Measurements from ENCODE around the gene LRRC40.
"Not testable (repeated sequence)": the region's sequence is repeated elsewhere in the genome, so short reads cannot be mapped to it uniquely, and the experiment has no call there.

Gene LRRC40

GRCh38 chr1:70200065-70200464 lies 5.3 kb downstream of the LRRC40 start:
- no peak for DNase-seq

DNA sequence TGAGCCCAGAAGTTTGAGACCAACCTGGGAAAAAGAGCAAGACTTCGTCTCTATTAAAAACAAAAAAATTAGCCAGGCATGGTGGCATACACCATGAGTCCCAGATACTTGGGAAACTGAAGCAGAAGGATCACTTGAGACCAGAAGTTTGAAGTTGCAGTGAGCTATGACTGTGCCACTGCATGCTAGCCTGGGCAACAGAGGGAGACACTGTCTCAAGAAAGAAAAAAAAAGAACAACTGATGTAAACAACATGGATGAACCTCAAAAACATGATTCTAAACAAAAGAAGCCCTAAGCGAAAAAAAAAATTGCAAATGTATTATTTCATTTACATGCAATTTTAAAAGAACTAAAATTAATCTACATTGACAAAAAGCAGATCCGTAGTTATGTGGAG lies 9.0 kb downstream of the LRRC40 start:
- DNase-seq, result no peak

DNA sequence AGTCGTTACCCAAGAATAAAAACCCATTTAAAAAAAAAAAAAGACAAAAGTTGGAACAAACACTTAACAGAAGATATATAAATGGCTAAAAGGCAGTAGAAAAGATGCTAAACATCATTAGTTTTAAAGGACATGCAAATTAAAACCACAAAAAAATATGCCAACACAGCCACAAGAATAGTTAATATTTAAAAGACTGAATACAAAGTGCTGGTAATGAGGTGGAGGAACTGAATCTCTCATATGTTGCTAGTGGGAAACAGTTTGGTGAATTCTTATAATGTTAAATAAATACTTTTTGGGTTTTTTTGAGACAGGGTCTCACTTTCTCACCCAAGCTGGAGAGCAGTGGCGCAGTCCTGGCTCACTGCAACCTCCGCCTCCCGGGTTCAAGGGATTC lies 10.0 kb downstream of the LRRC40 start:
- no peak for DNase-seq

DNA sequence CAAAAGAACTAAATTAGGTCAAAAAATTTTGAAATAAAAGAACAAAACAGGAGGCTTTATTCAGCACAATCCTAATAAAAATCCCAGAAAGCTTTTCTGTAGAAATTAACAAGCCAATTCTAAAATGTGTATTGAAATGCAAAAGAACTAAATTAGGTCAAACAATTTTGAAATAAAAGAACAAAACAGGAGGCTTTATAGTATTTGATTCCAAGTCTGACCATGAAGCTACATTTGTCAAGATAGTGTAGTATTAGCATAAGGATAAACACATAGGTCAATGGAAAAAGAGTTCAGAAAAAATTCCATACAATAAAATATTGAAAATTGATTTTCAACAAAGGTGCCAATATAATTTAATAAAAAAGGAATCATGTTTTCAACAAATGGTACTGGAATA lies 10.8 kb downstream of the LRRC40 start:
- no peak for DNase-seq

- DNase-seq, result not testable (repeated sequence)
Measured at GRCh38 chr1:70192446-70192845, 12.9 kb downstream of the LRRC40 start.

GRCh38 chr1:70190180-70190579 lies 15.2 kb downstream of the LRRC40 start:
- DNase-seq, result no peak

DNA sequence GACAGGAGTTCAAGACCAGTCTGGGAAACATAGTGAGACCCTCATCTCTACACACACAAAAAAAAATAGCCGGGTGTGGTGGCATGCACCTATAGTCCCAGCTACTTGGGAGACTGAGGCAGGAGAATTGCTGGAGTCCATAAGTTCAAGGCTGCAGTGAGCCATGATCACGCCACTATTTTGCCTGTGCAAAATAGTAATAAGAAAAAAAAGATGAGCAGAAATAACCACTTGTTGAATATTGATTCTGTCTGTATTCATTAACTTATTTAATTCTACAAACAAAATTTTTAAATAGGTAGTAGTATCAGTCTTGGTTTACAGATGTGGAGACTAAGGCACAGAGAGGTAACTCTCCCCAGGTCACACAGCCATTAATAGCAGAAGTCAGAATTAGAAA lies 16.9 kb downstream of the LRRC40 start:
- no peak for DNase-seq

DNA sequence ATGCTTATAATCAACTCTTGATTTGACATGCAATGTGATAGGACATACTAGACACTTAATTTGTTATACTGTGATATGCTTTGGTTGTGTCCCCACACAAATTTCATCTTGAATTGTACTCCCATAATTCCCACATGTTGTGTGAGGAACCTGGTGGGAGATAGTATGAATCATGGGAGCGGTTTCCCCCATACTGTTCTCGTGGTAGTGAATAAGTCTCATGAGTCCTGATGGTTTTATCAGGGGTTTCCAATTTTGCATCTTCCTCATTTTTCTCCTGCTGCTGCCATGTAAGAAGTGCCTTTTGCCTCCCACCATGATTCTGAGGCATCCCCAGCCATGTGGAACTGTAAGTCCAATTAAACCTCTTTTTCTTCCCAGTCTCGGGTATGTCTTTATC lies 20.2 kb downstream of the LRRC40 start:
- DNase-seq, result not testable (repeated sequence)

DNA sequence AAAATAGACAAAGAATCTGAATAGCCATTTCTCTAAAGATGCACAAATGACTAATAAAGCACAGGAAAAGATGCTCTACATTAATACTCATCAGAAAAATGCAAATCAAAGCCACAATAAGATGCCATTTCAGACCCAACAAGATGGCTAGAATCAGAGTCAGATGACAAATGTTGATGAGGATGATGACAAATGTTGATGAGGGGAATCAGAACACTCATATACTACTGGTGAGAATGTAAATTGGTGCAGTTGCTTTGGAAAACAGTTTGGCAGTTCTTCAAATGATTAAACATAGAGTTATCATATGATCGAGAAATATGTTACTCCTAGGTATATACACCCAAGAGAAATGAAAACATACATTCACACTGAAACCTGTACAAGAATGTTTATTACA lies 33.9 kb downstream of the LRRC40 start:
- DNase-seq, result no peak

DNA sequence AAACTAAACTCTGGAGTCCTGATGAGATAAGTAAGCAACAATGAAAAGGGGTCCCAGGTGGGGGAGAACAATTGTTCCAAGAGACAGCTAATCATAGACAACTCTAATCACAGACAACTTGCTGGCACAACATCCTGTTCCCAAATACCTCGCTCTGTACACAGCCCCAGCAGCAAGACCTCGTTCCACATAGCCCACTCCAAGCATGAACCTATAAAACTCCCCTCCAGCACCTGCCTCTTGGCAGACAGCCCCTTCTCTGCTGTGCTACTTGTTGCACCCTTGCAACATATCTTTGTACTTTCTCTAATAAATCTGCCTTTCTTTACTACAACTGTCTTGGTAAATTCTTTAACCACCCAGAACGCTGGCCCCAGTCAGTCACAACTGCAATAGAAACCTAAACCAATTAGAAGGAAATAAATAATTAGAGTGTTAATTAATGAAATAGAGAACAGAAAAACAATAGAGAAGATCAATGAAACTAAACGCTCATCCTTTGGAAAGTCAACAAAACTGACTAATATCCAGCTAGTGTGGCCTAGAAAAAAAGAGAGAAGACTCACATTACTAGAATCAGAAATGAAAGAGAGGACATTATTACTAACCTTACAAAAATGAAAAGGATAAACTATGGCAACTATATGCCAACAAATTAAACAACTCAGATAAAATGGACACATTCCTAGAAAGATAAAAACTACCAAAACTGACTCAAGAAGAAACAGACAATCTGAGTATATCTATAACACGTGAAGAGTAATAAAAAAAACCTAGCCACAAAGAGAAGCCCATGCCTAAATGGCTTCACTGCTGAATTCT lies 36.1 kb downstream of the LRRC40 start:
- no peak for DNase-seq

DNA sequence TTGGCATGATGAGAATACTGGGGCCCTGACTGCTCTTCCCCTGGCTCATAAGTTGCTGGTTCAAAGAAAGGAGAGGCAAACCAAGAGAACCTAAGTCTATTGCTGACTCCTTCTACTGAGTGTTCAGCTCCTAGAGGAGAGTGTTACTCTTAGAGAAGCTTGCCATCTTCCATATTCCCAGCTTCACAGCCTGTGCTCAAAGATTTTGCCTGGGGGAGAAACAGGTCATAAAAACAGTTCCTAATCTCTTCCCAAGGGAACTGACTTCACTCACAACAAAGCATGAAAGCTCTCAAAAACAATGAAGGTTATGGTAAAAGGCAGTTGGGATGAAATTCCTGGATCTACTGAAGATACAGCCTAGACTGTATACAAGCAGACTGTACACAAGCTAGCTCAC lies 37.1 kb downstream of the LRRC40 start:
- DNase-seq, result no peak

DNA sequence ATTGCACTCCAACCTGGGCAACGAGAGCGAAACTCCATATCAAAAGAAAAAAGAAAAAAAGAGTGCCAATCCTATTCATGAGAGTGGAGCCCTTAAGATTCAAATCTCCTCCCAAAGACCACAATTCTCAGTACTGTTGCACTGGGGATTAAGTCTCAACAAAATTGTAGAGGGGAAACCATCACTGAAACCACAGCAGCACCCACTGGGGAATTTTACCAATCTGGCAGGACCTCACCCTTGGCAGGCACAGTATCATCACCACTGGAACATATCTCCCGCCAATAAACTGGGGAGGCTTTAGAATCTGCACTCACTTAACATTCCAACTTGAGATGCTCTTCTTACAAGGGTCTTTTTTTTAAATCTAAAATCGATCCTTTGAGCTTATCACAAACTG lies 41.0 kb downstream of the LRRC40 start:
- DNase-seq, result no peak

DNA sequence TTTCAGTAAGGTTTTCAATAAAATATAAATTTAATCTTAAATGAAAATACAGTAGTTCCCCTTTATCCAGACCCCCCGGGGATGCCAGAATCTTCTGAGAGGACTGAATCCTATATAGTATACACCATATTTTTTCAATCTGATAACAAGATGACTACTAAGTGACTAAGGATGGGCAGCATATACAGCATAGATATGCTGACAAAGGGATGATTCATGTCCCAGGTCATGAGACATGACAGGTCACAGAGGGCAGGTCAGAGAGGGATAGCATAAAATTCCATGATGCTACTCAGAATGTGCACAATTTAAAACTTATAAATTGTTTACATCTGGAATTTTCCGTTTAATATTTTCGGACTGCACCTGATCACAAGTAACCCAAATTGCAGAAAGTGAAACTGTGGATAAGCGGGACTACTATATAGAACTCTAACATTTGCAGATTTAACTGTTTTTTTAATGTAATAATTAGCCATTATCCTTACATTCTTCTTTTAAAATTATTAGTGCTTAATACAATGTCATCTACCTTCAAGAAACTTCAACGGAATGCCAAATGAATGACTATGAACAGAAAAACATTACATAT lies 48.8 kb downstream of the LRRC40 start:
- no peak for DNase-seq

DNA sequence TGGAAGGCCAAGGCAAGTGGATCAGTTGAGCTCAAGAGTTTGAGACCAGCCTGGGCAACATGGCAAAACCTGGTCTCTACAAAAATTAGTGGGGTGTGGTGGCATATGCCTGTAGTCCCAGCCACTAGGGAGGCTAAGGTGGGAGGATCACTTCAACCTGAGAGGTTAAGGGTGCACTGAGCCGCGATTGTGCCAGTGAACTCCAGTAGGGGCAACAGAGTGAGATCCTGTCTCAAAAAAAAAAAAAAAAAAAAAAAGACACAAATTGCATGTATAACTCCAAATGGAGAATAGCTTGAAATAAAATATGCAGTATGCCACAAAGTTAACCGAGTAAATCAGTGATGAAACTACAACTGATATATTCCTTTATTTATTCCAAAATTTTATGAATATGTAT lies 51.6 kb downstream of the LRRC40 start:
- no peak for DNase-seq

- no peak for DNase-seq
Measured at GRCh38 chr1:70150444-70150843, 54.9 kb downstream of the LRRC40 start.

DNA sequence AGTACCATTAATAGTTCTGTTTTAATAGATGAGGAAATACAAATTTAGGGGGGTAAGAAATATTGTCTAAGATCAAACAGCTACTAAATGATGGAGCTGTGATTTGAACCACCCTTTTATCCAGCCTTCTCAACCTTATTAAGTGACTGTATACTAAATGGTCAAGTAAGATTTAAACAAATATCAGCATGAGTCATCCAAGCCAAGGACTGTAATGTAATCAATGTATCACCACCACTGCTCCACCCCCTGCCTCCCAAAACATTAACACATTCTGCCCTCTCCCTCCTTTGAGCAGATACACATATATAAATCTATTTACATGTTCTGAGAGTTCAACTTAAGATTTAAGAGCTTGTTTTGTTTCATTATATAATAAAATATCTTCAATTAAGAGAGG lies 58.9 kb downstream of the LRRC40 start:
- no peak for DNase-seq

- DNase-seq, result no peak
Measured at GRCh38 chr1:70143048-70143659, 62.2 kb downstream of the LRRC40 start.

GRCh38 chr1:70142075-70142474 lies 63.3 kb downstream of the LRRC40 start:
- no peak for DNase-seq

DNA sequence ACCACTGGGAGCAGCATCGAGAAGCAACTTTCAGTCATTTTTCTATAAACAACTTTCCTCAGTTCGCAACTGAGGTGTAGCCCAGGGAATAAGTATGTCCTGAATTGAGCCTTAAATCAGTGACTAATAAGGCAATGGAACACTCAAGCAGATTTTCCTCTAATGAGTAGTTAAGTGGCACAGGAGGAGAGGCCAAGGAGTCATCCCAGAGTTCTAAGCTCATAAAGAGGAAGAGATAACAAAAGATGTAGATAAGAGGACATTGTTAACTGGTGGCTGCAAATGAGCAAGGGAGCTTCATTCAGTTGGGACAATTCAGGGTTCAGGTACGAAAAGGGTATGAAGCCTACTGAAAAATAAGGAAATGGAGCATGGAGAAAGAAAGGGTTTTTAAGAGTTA lies 64.5 kb downstream of the LRRC40 start:
- no peak for DNase-seq

GRCh38 chr1:70140343-70140742 lies 65.0 kb downstream of the LRRC40 start:
- DNase-seq, result no peak

DNA sequence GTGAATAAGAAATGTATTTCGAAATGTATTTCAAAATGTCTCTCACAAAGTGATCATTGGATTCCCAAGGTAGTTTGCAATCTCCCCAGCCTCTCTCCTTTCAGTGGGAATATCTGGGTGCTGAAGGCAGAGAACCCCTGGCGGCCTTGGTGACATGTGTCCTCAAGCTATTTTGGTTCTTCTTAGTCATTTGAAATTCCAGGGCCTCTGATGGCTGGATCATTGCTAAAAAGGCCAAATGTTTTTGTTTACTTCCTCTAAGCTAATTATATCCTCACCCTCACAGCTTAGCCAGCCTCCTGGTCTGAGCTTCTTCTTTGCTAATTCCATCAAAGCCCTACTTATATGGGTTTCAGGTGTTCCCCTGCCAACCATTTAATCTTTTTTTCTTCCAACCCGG lies 71.2 kb downstream of the LRRC40 start:
- no peak for DNase-seq

DNA sequence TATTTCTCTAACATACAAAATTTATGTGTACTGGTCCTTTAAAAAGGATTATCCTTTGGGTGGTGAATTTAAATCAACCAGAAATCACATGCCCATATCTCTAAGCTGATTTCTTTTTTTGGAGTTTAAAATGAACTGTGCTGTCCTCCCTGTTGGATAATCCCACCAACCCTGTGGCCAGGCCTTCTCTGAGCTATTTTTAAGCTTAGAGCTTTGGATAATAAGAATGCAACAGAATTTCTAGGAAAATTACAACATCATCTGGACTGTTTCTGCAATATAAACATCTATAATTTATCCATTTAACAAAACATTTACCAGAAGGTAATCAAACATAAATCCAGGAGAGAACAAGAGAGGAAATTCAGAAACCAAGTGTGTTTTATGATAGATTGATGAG lies 88.3 kb downstream of the LRRC40 start:
- DNase-seq, result no peak

DNA sequence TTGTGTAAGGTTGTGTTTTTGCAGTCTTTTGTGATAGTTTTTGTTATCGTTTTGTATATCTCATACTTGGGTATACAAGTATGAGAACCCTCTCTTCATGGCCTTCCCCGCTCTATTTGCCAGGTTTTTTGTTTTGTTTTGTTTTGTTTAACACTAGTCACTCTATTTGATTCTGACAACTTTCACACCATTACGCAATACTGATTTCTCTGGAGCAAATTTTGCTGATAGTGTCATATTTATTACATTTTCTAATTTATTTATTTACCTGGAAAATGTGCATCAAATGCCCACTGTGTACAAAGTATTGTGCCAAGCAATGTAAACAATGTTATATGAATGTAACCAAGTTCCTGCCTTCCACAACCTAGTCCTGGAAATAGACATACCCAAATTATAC lies 90.1 kb downstream of the LRRC40 start:
- no peak for DNase-seq

- no peak for DNase-seq
Measured at GRCh38 chr1:70112838-70113237, 92.5 kb downstream of the LRRC40 start.
